Colonic mucosa (tissue), 4 donors: ENCODE measurements around the gene CMIP. TPM values are rescaled to one million over a fixed set of nuclear protein-coding genes. Genes with fewer than 3 reads are reported as not detected.
A peak's percentile ranks its signal among the peaks of the same experiment; 100 is the strongest.

ENCODE experiments used
- DNase-seq: peaks from one replicate; pipeline ENCODE4 v3.0.0-alpha.2; 2020
- H3K27ac ChIP-seq: fragments of 200-600 bp; one replicate; pipeline ENCODE4 v1.8.0; 2021
- H3K27me3 ChIP-seq: fragments of 200-600 bp; one replicate; pipeline ENCODE4 v1.8.0; 2021
- H3K36me3 ChIP-seq: fragments of 200-600 bp; one replicate; pipeline ENCODE4 v1.8.0; 2021
- H3K4me1 ChIP-seq: fragments of 200-600 bp; one replicate; pipeline ENCODE4 v1.8.0; 2021; ENCODE audit warnings: mild to moderate bottlenecking
- H3K4me3 ChIP-seq: fragments of 200-600 bp; one replicate; pipeline ENCODE4 v1.8.0; 2021
- H3K9ac ChIP-seq, 2 donors: one replicate each; pipeline ENCODE4 v1.7.0; 2013; ENCODE audit warnings: control low read depth in 2 of 2, low read depth in 2 of 2, low read length in 2 of 2
- H3K9me3 ChIP-seq: fragments of 200-600 bp; one replicate; pipeline ENCODE4 v1.8.0; 2021
- intact Hi-C: fragments of 100-400 bp; cut with DNase I; formaldehyde crosslinking; loops from one replicate; pipeline ENCODE4 v1.14.1; 2022
- total RNA-seq, 2 donors: library from RNA; stranded (reverse); fragmentation: NEBNext Ultra II Directional in 1 of 2; extraction: Animal tissue kit (Norgen Biotek cat#: 25700) in 1 of 2; gene quantifications; one replicate each; pipeline ENCODE4 v1.2.1, GENCODE V29; 2021
- TF ChIP-seq, protein P1 (sequence below): fragments of 200-600 bp; IDR thresholded peaks from one replicate; pipeline ENCODE4 v1.8.0; 2022; ENCODE audit warnings: antibody characterized with exemption, mild to moderate bottlenecking
- donor health status: healthy.
- donor health status: DM: no; HTN: no; CAD: no.
- donor health status: DM: no; HTN: no; CAD: no.

CMIP gene
- total RNA-seq, 2 donors from 2014 or later: 83.4 to 107 TPM

DNA sequence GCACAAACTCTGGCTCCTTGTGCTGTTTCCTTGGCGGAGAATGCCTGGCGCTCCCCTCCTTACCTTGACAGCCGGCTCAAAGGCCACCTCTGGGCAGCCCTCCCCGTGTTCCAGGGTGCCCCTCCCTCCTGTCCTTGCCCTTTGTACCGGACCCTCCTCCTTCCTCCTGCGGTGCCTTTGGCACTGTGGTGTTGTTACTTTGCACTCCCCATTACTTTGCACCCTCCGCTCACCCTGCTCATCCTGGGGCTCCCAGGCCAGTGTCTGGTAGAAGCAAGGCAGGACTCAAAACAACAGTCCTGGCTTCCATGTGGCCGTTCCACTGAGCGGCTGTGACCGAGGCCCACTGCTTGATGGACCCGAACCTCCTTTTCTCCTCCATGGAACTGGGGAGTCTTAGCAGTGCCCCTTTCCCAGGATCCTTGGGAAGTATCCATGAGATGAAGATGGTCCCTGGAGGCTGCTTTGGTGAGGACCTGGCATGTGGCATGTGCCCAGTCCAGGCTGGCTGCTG is 147.8 kb downstream of the CMIP start:
- H3K4me3 ChIP-seq: no peak overlapping the region
- peak overlapping the region in 1 of 2 donors; percentile 21 for H3K9ac ChIP-seq
- no peaks in the 10 kb centered on the region for H3K9me3 ChIP-seq
- intact Hi-C loops: no loop called here
- H3K36me3 ChIP-seq: no peaks in the 10 kb centered on the region
- peak; percentile 89 for DNase-seq
- TF ChIP-seq, protein P1, sequence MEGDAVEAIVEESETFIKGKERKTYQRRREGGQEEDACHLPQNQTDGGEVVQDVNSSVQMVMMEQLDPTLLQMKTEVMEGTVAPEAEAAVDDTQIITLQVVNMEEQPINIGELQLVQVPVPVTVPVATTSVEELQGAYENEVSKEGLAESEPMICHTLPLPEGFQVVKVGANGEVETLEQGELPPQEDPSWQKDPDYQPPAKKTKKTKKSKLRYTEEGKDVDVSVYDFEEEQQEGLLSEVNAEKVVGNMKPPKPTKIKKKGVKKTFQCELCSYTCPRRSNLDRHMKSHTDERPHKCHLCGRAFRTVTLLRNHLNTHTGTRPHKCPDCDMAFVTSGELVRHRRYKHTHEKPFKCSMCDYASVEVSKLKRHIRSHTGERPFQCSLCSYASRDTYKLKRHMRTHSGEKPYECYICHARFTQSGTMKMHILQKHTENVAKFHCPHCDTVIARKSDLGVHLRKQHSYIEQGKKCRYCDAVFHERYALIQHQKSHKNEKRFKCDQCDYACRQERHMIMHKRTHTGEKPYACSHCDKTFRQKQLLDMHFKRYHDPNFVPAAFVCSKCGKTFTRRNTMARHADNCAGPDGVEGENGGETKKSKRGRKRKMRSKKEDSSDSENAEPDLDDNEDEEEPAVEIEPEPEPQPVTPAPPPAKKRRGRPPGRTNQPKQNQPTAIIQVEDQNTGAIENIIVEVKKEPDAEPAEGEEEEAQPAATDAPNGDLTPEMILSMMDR: no peak
- H3K4me1 ChIP-seq: no peaks in the 10 kb centered on the region
- H3K27me3 ChIP-seq: no peaks in the 10 kb centered on the region
- no peak overlapping the region for H3K27ac ChIP-seq

DNA sequence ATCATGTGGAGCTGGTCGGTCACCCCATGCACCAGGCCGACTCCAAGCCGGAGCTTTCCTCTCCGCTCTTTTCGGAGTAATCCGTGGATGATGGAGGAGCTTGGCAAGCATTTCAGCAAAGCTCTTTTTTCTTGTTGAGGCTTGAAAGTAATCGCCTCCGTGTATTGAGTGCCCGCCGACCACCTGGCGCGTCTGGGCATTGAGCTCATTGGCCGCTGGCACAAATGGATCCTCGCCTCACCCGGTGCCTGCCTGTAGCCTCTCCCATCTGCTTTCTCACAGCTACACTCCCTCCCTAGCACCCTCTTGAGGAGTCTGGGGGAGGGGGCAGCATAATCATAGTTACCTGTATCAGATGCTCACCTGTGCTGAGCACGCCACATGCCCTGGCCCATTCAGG is 148.9 kb downstream of the CMIP start:
- Histone ChIP-seq H3K4me1 (no peaks in the 10 kb centered on the region), H3K27ac (no peak overlapping the region), H3K4me3 (no peak overlapping the region), H3K9me3 (no peaks in the 10 kb centered on the region), H3K27me3 (no peaks in the 10 kb centered on the region), H3K36me3 (no peaks in the 10 kb centered on the region), H3K9ac (no peak overlapping the region)
- DNase-seq: no peak
- intact Hi-C loops: no loop called here
- TF ChIP-seq, protein P1: no peak

DNA sequence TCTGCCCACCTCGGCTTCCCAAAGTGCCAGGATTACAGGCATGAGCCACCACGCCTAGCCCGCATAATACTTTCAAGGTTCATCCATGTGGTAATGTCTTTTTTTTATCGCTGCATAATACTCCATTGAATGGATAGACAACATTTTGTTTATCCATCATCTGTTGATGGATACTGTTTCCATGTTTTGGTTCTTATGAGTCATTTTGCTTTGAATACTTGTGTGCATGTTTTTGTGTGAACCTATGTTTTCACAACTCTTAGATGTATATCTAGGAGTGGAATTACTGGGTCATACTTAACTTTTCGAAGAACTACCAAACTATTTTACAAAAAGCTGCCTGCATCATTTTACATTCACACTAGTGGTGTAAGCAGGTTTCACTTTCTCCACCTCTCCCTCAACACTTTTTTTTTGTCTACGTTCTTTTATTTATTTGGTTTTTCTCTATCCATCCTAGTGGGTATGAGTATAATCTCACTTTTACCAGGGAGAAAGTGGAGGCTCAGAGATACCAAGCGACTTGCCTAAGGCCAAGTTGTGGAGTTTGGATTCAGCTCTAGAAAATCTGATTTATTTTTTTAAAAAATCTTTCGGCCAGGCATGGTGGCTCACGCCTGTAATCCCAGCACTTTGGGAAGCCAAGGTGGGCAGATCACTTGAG is 151.2 kb downstream of the CMIP start:
- H3K4me3 ChIP-seq: no peak overlapping the region
- DNase-seq: no peak
- no peaks in the 10 kb centered on the region for H3K36me3 ChIP-seq
- no peaks in the 10 kb centered on the region for H3K9me3 ChIP-seq
- intact Hi-C loops: no loop called here
- H3K4me1 ChIP-seq: no peaks in the 10 kb centered on the region
- no peak overlapping the region for H3K27ac ChIP-seq
- H3K9ac ChIP-seq: no peak overlapping the region
- TF ChIP-seq, protein P1: no peak
- H3K27me3 ChIP-seq: no peaks in the 10 kb centered on the region

DNA sequence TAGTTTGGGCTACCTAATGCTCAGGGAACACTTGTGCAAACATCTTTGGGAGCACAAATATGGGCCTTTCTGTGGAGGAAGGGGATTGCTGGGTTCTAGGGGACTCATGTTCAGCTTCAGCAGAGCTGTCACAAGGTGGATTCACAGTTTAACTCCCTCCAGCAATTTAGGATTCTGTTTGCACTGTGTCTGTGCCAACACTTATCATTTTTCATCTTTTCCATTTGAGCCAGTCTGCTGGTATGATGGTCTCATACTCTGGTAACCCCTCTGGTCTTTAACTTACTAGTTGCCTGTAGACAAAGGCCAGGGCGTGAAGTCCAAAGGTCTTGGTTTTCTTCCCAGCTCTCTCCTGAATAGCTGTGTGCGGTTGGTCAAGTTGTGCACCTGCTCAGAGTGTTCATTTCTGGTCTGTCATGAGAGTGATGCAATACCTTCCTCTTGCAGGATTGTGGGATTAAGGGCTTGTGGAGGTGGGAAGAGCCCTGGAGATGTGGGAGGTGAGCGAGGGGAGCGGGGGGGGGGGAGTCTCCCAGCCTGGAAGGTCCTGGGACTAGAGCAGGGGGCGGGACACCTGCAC is 152.6 kb downstream of the CMIP start:
- Histone ChIP-seq H3K9me3 (no peaks in the 10 kb centered on the region), H3K27ac (no peak overlapping the region), H3K9ac (no peak overlapping the region), H3K4me1 (no peaks in the 10 kb centered on the region), H3K36me3 (no peaks in the 10 kb centered on the region), H3K4me3 (no peak overlapping the region), H3K27me3 (no peaks in the 10 kb centered on the region)
- peak; percentile 65 for DNase-seq
- TF ChIP-seq, protein P1: no peak
- intact Hi-C loops: no loop called here

DNA sequence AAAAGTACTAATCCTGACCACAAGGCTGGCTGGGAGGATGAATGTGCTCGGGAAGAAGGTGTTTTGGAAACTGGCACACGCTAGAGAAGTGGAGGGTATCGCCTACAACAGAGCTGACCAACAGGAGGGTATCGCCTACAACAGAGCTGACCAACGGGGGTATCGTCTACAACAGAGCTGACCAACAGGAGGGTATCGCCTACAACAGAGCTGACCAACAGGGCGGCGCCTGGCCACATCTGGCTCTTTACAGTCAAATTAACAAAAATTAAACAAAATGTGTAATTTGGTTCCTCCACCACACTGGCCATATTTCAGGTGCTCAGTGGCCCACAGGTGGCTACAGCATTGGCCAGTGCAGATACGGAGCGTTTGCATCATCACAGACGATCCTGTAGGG is 153.5 kb downstream of the CMIP start:
- Histone ChIP-seq H3K4me1 (no peaks in the 10 kb centered on the region), H3K4me3 (no peak overlapping the region), H3K9ac (no peak overlapping the region), H3K36me3 (no peaks in the 10 kb centered on the region), H3K9me3 (no peaks in the 10 kb centered on the region), H3K27ac (no peak overlapping the region), H3K27me3 (no peaks in the 10 kb centered on the region)
- TF ChIP-seq, protein P1: no peak
- no peak for DNase-seq
- intact Hi-C loops: no loop called here
